H1 (cell line): Measurements from ENCODE around the gene MACROD2. TPM values are rescaled to one million over a fixed set of nuclear protein-coding genes. Genes with fewer than 3 reads are reported as not detected.

ENCODE experiments used
- CHD7 ChIP-seq: fragments of 300-600 bp; sonication (generic); IDR thresholded peaks from 2 replicates; pipeline ENCODE4 v1.7.1; 2012; ENCODE audit warnings: low read length, moderate library complexity, mild to moderate bottlenecking, inconsistent platforms; ENCODE audit not compliant: insufficient replicate concordance
- CTBP2 ChIP-seq: IDR thresholded peaks from 2 replicates; pipeline ENCODE4 v1.7.0; 2011; ENCODE audit warnings: borderline replicate concordance, mild to moderate bottlenecking, moderate library complexity, mixed read lengths, low read length; ENCODE audit not compliant: insufficient read depth, insufficient read length
- E2F6 ChIP-seq: IDR thresholded peaks from 2 replicates; pipeline ENCODE4 v1.6.1; 2012; ENCODE audit warnings: inconsistent platforms
- GTF2F1 ChIP-seq: IDR thresholded peaks from 2 replicates; pipeline ENCODE4 v1.6.1; 2012; ENCODE audit warnings: low read depth, low read length, improper control_type of control experiment, borderline replicate concordance
- MAFK ChIP-seq: IDR thresholded peaks from 2 replicates; pipeline ENCODE4 v1.6.1; 2012; ENCODE audit warnings: low read depth, mild to moderate bottlenecking, improper control_type of control experiment, low read length
- POLR2AphosphoS5 ChIP-seq: IDR thresholded peaks from 2 replicates; pipeline ENCODE4 v1.6.1; 2011; ENCODE audit warnings: low read depth, low read length
- RBBP5 ChIP-seq: IDR thresholded peaks from 2 replicates; pipeline ENCODE4 v1.7.1; 2012; ENCODE audit warnings: low read depth, mild to moderate bottlenecking, inconsistent platforms, low read length, moderate library complexity, borderline replicate concordance
- RFX5 ChIP-seq: IDR thresholded peaks from 2 replicates; pipeline ENCODE4 v1.6.1; 2011; ENCODE audit warnings: low read depth, low read length, improper control_type of control experiment, borderline replicate concordance
- SP1 ChIP-seq: IDR thresholded peaks from 2 replicates; pipeline ENCODE4 v1.6.1; 2011; ENCODE audit warnings: low read depth, low read length
- polyA plus RNA-seq, 7 experiments: library from polyadenylated mRNA; depleted of rRNA in 3 of 7; stranded (reverse) in 5 of 7; unstranded in 2 of 7; fragments of >200 nt in 5 of 7; fragments of 200-250 nt in 2 of 7; gene quantifications; 1 replicate in 5 of 7; 2 replicates in 1 of 7; 4 replicates in 1 of 7; pipeline versions ENCODE4 v1.2.1 to v1.2.3, GENCODE V29; 2011 to 2013; ENCODE audit warnings: missing spikeins in 2 of 7, mixed read lengths in 2 of 7
- total RNA-seq: library from RNA; stranded (reverse); fragmentation: NEBNext Ultra II Directional; extraction: Animal tissue kit (Norgen Biotek cat#: 25700); gene quantifications from 2 replicates; pipeline ENCODE4 v1.2.1, GENCODE V29; 2021

Gene MACROD2
- total and polyA plus RNA-seq, 2 of the 8 experiments (the other 6 are each of a cell fraction or from before 2014, with no cell fraction given), result 0.70 to 3.9 TPM

- no peak for TF ChIP-seq CHD7
- TF ChIP-seq SP1, result no peak
- no peak for TF ChIP-seq MAFK
- TF ChIP-seq RBBP5, result no peak
- TF ChIP-seq POLR2AphosphoS5, result no peak
- TF ChIP-seq E2F6, result no peak
- no peak for TF ChIP-seq RFX5
- no peak for TF ChIP-seq CTBP2
- no peak for TF ChIP-seq GTF2F1
Observed at GRCh38 chr20:15612198-15612597, 1616.9 kb downstream of the MACROD2 start (continued).
